ENCODE data around the gene ARHGEF16. TPM values are rescaled to one million over a fixed set of nuclear protein-coding genes. Genes with fewer than 3 reads are reported as not detected.

ARHGEF16 gene
- total RNA-seq, 1 donor from 2014 or later: 0.34 TPM

DNA sequence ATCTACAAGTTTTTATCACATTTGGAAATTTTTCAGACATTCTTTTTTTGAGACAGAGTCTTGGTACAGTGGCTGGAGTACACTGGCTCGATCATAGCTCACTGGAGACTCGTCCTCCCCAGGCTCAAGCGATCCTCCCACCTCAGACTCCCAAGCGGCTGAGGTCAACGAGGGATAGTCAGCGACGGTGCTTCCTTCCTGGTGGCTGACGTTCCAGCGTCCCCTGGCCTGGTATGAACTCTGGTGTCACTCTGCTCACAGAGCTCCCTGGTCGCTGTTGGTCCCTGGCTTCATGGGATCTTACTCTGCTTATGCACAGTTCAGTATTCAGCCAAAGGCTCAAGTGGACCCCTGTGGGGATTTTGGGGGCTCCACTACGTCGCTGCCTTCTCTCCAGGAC, 3.5 kb upstream of the ARHGEF16 start:
- Mint-ChIP-seq H3K4me1 (ENCODE audit: low read depth, unreplicated experiment) (no peaks in the 10 kb centered on the region), H3K4me3 (ENCODE audit: unreplicated experiment) (no peak overlapping the region), H3K27ac (ENCODE audit: unreplicated experiment) (no peak overlapping the region), H3K27me3 (ENCODE audit: unreplicated experiment) (peaks cover 3% of the 10 kb centered on the region), H3K9me3 (ENCODE audit: unreplicated experiment) (no peaks in the 10 kb centered on the region), H3K36me3 (ENCODE audit: unreplicated experiment) (no peaks in the 10 kb centered on the region)
- no peak for DNase-seq
- TF ChIP-seq, protein P1, sequence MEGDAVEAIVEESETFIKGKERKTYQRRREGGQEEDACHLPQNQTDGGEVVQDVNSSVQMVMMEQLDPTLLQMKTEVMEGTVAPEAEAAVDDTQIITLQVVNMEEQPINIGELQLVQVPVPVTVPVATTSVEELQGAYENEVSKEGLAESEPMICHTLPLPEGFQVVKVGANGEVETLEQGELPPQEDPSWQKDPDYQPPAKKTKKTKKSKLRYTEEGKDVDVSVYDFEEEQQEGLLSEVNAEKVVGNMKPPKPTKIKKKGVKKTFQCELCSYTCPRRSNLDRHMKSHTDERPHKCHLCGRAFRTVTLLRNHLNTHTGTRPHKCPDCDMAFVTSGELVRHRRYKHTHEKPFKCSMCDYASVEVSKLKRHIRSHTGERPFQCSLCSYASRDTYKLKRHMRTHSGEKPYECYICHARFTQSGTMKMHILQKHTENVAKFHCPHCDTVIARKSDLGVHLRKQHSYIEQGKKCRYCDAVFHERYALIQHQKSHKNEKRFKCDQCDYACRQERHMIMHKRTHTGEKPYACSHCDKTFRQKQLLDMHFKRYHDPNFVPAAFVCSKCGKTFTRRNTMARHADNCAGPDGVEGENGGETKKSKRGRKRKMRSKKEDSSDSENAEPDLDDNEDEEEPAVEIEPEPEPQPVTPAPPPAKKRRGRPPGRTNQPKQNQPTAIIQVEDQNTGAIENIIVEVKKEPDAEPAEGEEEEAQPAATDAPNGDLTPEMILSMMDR (IDR thresholded peaks at IDR 0.05; ENCODE audit: partially characterized antibody, unreplicated experiment): no peak

DNA sequence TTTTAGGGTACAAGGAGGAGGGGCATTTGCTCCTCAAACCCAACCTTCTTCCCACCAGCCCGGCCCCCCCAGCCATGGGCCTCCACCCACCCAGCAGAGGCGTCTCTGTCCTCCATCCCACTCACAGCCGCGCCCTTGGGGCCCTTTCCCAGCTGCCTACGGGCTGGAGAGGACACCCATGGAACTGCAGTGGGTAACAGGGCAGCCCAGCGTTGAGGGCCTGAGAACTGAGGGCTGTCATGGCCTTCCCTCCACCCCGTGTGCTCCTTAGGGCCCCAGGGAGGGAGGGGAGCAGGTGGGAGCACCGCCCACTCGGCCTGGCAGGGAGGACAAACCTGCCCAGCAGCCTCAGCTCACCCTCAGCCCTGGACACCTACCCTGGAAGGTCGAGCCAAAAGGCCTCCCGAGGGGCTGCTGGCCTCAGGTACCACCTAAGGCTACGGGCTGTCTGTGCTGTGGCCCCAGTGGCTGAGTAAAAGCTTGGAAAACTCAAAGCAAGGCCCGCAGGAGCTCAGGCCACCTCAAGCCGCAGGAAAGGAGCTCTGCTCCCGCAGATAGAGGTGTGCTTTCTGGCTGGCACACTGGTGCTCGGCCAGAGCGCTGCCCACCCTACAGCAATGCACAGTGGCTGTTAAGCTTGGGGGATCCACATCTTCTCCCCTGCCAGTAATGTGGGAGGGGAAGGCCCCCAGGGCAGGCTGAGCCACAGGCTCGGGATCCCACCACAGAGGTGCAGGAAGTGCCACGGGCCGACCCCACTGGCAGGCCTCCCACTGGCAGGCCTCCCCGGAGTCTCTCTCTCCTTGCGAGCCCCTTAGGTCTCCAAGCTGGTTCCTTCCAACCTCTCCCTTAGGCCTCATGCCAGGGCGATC, 2.2 kb upstream of the ARHGEF16 start:
- H3K4me3 Mint-ChIP-seq (ENCODE audit: unreplicated experiment): no peak overlapping the region
- peaks cover 2% of the 10 kb centered on the region for H3K4me1 Mint-ChIP-seq (ENCODE audit: low read depth, unreplicated experiment)
- no peaks in the 10 kb centered on the region for H3K36me3 Mint-ChIP-seq (ENCODE audit: unreplicated experiment)
- H3K27me3 Mint-ChIP-seq (ENCODE audit: unreplicated experiment): peaks cover 3% of the 10 kb centered on the region
- TF ChIP-seq, protein P1 (IDR thresholded peaks at IDR 0.05; ENCODE audit: partially characterized antibody, unreplicated experiment): no peak
- H3K27ac Mint-ChIP-seq (ENCODE audit: unreplicated experiment): no peak overlapping the region
- DNase-seq: no peak
- H3K9me3 Mint-ChIP-seq (ENCODE audit: unreplicated experiment): no peaks in the 10 kb centered on the region

DNA sequence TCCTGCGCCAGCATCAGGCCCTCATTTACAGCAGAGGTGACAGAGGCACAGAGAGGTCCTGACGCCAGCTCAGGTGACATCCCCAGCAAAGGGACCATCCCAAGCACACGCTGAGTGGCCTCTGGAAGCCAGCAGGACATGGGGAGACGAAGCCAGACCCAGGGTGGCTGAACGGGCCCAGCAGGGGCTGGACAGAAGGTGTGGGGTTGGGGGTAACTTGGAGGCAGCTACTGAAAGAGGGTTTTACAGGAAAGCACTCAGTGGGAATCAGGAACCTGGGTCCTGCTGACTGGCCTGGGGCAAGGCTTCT, 1.6 kb upstream of the ARHGEF16 start:
- Mint-ChIP-seq H3K36me3 (ENCODE audit: unreplicated experiment) (no peaks in the 10 kb centered on the region), H3K27ac (ENCODE audit: unreplicated experiment) (no peak overlapping the region), H3K27me3 (ENCODE audit: unreplicated experiment) (peaks cover 3% of the 10 kb centered on the region), H3K4me3 (ENCODE audit: unreplicated experiment) (no peak overlapping the region), H3K4me1 (ENCODE audit: low read depth, unreplicated experiment) (peaks cover 5% of the 10 kb centered on the region), H3K9me3 (ENCODE audit: unreplicated experiment) (no peaks in the 10 kb centered on the region)
- no peak for DNase-seq
- TF ChIP-seq, protein P1 (IDR thresholded peaks at IDR 0.05; ENCODE audit: partially characterized antibody, unreplicated experiment): no peak

DNA sequence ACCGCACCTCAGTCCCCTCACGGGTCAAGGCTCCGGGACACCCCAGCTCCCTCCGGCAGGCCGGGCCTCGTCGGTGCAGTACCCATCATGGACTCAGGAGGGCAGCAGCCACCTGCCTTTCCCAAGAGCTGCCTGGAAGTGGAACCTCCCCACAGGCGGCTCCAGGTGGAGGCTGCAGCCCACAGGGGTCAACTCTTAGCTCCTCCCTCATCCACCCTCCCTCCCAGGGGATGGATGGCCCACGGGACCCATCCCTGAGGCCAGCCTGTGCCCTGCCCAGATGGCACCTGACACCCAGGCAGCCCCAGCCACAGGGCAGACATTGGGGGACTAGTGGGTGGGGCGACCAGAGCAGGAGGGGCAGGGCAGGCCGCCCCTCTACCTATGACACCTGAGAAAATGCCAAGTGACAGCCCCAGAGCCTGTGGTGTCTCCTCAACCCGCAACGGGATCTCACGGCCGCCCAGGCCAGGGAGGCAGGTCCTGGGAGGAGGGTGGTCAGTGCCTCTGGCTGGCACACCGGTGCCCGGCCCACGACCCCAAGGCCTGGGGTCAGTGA, 1.2 kb upstream of the ARHGEF16 start:
- Mint-ChIP-seq H3K9me3 (ENCODE audit: unreplicated experiment) (no peaks in the 10 kb centered on the region), H3K27me3 (ENCODE audit: unreplicated experiment) (peaks cover 3% of the 10 kb centered on the region), H3K36me3 (ENCODE audit: unreplicated experiment) (no peaks in the 10 kb centered on the region), H3K4me1 (ENCODE audit: low read depth, unreplicated experiment) (peaks cover 6% of the 10 kb centered on the region), H3K4me3 (ENCODE audit: unreplicated experiment) (no peak overlapping the region), H3K27ac (ENCODE audit: unreplicated experiment) (no peak overlapping the region)
- DNase-seq: peak; percentile 89
- TF ChIP-seq, protein P1 (IDR thresholded peaks at IDR 0.05; ENCODE audit: partially characterized antibody, unreplicated experiment): peak; percentile 90
